HFF-Myc (cell line): Measurements from ENCODE around the gene RFWD3.

ENCODE experiments used
- DNase-seq: peaks from one replicate; pipeline ENCODE4 v3.0.0-alpha.2; 2011; ENCODE audit warnings: low read depth; ENCODE audit errors: extremely low read depth
- H3K4me3 ChIP-seq: replicated peaks from 2 replicates; pipeline ENCODE4 v1.5.1; 2011; ENCODE audit warnings: low read depth, mild to moderate bottlenecking, control low read depth, low read length
- TF ChIP-seq, protein P1 (sequence below): IDR thresholded peaks from 2 replicates; pipeline ENCODE4 v1.5.1; 2012; ENCODE audit warnings: mild to moderate bottlenecking, low read depth, low read length, control low read depth; ENCODE audit errors: missing control alignments

RFWD3 gene

DNA sequence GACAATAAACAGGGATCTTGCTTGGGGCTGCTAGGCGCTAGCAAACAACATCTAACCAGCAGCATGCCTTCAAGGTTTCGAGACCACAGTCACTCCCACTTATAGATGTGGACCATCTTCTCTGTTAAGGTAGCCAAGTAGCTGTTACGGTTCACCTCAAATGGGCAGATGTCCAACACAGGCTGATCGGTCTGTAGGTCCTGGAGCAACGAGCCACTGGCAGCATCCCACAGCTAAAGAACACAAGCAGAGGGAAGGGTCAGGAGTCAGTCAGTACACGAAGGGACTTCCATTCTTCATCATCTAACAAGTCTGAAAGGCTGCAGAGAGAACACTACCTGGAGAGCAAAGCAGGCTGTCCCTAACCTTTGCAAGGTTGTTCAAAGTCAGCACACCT is 42.8 kb downstream of the RFWD3 start:
- no peak overlapping the region for H3K4me3 ChIP-seq
- TF ChIP-seq, protein P1, sequence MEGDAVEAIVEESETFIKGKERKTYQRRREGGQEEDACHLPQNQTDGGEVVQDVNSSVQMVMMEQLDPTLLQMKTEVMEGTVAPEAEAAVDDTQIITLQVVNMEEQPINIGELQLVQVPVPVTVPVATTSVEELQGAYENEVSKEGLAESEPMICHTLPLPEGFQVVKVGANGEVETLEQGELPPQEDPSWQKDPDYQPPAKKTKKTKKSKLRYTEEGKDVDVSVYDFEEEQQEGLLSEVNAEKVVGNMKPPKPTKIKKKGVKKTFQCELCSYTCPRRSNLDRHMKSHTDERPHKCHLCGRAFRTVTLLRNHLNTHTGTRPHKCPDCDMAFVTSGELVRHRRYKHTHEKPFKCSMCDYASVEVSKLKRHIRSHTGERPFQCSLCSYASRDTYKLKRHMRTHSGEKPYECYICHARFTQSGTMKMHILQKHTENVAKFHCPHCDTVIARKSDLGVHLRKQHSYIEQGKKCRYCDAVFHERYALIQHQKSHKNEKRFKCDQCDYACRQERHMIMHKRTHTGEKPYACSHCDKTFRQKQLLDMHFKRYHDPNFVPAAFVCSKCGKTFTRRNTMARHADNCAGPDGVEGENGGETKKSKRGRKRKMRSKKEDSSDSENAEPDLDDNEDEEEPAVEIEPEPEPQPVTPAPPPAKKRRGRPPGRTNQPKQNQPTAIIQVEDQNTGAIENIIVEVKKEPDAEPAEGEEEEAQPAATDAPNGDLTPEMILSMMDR, result no peak
- DNase-seq, result no peak

- TF ChIP-seq, protein P1, result peak; percentile 40
- no peak overlapping the region for H3K4me3 ChIP-seq
- DNase-seq, result no peak
Observed at GRCh38 chr16:74623214-74623838, 43.4 kb downstream of the RFWD3 start.

GRCh38 chr16:74622005-74622404 is 44.7 kb downstream of the RFWD3 start:
- H3K4me3 ChIP-seq, result no peak overlapping the region
- no peak for DNase-seq
- TF ChIP-seq, protein P1, result no peak

DNA sequence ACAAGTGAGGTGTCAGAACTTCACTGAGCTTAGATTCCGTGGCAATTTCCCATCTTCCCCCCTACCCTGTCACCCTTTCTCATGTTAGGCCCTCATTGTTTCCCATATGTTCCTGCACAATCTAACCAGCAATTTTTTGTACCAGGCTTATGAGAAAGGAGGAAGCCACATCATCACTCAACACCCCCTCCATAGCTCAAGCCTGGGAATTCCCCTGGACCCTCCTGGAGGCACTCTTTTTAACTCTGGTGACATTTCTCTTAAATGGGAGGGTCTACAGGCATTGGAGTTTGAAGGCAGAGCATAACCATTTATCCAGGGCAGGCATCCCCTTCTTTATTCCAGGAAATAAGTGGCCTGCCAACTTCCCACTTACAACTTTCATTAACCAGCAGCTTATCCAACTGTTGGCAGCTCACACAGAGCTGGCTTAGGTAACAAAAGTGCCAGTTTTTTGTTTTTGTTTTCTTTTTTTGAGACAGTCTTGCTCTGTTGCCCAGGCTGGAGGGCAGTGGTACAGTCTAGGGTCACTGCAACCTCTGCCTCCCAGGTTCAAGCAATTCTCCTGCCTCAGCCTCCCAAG is 49.4 kb downstream of the RFWD3 start:
- DNase-seq, result no peak
- TF ChIP-seq, protein P1, result no peak
- no peak overlapping the region for H3K4me3 ChIP-seq

DNA sequence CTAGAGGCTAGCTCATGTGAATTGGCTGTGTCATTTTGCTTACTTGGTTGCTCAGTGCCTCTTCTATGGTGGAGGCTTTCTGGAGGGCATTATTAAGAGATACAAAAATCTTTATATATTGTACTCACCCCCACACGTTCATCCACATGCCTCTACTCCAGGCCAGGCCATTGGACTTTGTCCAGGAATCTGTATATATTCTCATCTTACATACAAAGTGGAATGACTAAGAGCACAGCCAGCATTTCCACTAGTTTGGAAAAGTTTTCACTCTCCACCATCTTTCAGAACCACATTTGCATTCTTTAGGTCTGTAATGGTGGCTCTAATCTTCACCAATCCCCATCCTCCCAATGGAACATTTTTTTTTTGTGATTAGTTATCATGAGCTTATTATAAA is 55.0 kb downstream of the RFWD3 start:
- no peak for DNase-seq
- TF ChIP-seq, protein P1, result no peak
- no peak overlapping the region for H3K4me3 ChIP-seq

DNA sequence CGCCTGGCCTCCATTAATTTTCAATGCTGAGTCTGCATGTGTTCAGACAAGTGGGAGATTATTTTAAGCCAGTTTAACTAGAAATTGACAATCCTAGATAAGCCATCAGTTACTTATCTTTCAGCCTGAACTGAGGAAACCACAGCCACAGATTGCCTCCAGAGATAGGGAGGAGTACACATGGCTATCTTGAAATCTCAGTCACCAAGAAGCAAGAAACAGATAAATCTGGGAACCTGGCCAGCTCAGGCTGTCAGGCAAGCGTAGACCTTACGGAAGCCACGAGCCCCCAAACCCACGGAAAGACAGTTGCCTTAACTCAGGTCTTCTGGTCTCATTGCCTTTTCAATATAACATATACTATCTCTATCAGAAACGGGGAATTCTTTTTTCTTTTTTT is 57.7 kb downstream of the RFWD3 start:
- TF ChIP-seq, protein P1, result no peak
- DNase-seq, result no peak
- H3K4me3 ChIP-seq, result no peak overlapping the region

DNA sequence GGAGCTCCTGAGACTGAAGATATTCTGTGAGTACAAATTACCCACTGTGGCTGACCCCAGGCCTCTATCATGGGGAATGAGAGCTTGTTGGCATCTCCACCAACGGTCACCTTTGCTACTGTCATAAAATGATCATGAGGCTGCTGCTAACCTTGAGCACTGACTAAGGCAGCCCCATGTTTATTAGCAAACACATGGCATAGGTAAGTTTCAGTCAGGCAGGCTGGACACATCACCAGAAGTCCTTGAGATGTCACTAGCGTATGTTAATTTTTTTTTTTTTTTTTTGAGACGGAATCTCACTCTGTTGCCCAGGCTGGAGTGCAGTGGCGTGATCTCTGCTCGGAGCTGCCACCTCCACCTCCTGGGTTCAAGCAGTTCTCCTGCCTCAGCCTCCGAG is 58.3 kb downstream of the RFWD3 start:
- no peak for DNase-seq
- H3K4me3 ChIP-seq, result no peak overlapping the region
- TF ChIP-seq, protein P1, result no peak
